HepG2 (cell line): ENCODE measurements around the gene RASSF4. TPM values are rescaled to one million over a fixed set of nuclear protein-coding genes. Genes with fewer than 3 reads are reported as not detected.

ENCODE experiments used
- ARID2 ChIP-seq: sonication (generic); formaldehyde crosslinking; IDR thresholded peaks from 2 replicates; pipeline ENCODE4 v1.8.1; 2022; ENCODE audit warnings: mild to moderate bottlenecking, missing genetic modification reagents, borderline replicate concordance
- ATM ChIP-seq: fragments of 450-650 bp; IDR thresholded peaks from 2 replicates; pipeline ENCODE4 v1.7.1; 2017; ENCODE audit warnings: mild to moderate bottlenecking, borderline replicate concordance
- DR1 ChIP-seq: sonication (generic); formaldehyde crosslinking; IDR thresholded peaks from 2 replicates; pipeline ENCODE4 v1.8.0; 2021; ENCODE audit warnings: mild to moderate bottlenecking, missing genetic modification reagents, inconsistent platforms
- FOXP4 ChIP-seq: sonication (generic); formaldehyde crosslinking; IDR thresholded peaks from 2 replicates; pipeline ENCODE4 v1.4.0; 2020; ENCODE audit warnings: missing genetic modification reagents
- HIVEP1 ChIP-seq: sonication (generic); formaldehyde crosslinking; IDR thresholded peaks from 2 replicates; pipeline ENCODE4 v1.4.0; 2020; ENCODE audit warnings: mild to moderate bottlenecking, missing genetic modification reagents
- ISX ChIP-seq: sonication (generic); formaldehyde crosslinking; conservative IDR thresholded peaks from 2 replicates; pipeline ENCODE4 v1.5.0; 2020; ENCODE audit warnings: missing genetic modification reagents
- MXD1 ChIP-seq: sonication (generic); formaldehyde crosslinking; IDR thresholded peaks from 2 replicates; pipeline ENCODE4 v1.4.0; 2020; ENCODE audit warnings: mild to moderate bottlenecking, missing genetic modification reagents
- NFKBIZ ChIP-seq: IDR thresholded peaks from 2 replicates; pipeline ENCODE4 v1.6.1; 2018; ENCODE audit warnings: missing genetic modification reagents, missing compliant biosample characterization
- NR2F2 ChIP-seq: IDR thresholded peaks from 2 replicates; pipeline ENCODE4 v1.6.1; 2012; ENCODE audit warnings: low read depth, inconsistent platforms, borderline replicate concordance
- RBFOX2 ChIP-seq: fragments of 200-400 bp; formaldehyde crosslinking; IDR thresholded peaks from 2 replicates; pipeline ENCODE4 v1.6.1; 2017; ENCODE audit warnings: low read depth, mild to moderate bottlenecking, low read length
- TRIM24 ChIP-seq: sonication (generic); formaldehyde crosslinking; IDR thresholded peaks from 2 replicates; pipeline ENCODE4 v1.8.0; 2022; ENCODE audit warnings: mild to moderate bottlenecking, missing genetic modification reagents
- YY1 ChIP-seq: IDR thresholded peaks from 2 replicates; pipeline ENCODE4 v1.6.1; 2011; ENCODE audit warnings: low read length, low read depth, moderate library complexity, mild to moderate bottlenecking; ENCODE audit not compliant: insufficient read depth, insufficient replicate concordance
- ZBTB43 ChIP-seq: sonication (generic); formaldehyde crosslinking; conservative IDR thresholded peaks from 2 replicates; pipeline ENCODE4 v1.4.0; 2020; ENCODE audit warnings: missing genetic modification reagents
- ZNF121 ChIP-seq: sonication (generic); formaldehyde crosslinking; IDR thresholded peaks from 2 replicates; pipeline ENCODE4 v1.5.0; 2020; ENCODE audit warnings: mild to moderate bottlenecking, missing genetic modification reagents
- ZNF260 ChIP-seq: sonication (generic); formaldehyde crosslinking; IDR thresholded peaks from 2 replicates; pipeline ENCODE4 v1.4.0; 2020; ENCODE audit warnings: missing genetic modification reagents, low read depth, mild to moderate bottlenecking, borderline replicate concordance
- ZNF33B ChIP-seq: sonication (generic); formaldehyde crosslinking; IDR thresholded peaks from 2 replicates; pipeline ENCODE4 v1.5.1; 2020; ENCODE audit warnings: mild to moderate bottlenecking, missing genetic modification reagents
- ZNF431 ChIP-seq: sonication (generic); formaldehyde crosslinking; IDR thresholded peaks from 2 replicates; pipeline ENCODE4 v1.9.0; 2022; ENCODE audit warnings: missing genetic modification reagents, low read depth, mild to moderate bottlenecking, borderline replicate concordance
- ZNF556 ChIP-seq: sonication (generic); formaldehyde crosslinking; IDR thresholded peaks from 2 replicates; pipeline ENCODE4 v1.4.0; 2020; ENCODE audit warnings: mild to moderate bottlenecking, missing genetic modification reagents, borderline replicate concordance
- ZNF780A ChIP-seq: sonication (generic); formaldehyde crosslinking; IDR thresholded peaks from 2 replicates; pipeline ENCODE4 v1.8.0; 2022; ENCODE audit warnings: mild to moderate bottlenecking, missing genetic modification reagents, moderate library complexity
- ZNF781 ChIP-seq: sonication (generic); formaldehyde crosslinking; IDR thresholded peaks from 2 replicates; pipeline ENCODE4 v1.5.1; 2020; ENCODE audit warnings: borderline replicate concordance, mild to moderate bottlenecking, missing genetic modification reagents; ENCODE audit errors: not compliant biosample characterization
- polyA plus RNA-seq, 8 experiments: library from polyadenylated mRNA; depleted of rRNA in 3 of 8; stranded (reverse) in 7 of 8; unstranded in 1 of 8; fragments of >200 nt; fragmentation: Illumina TruSeq in 4 of 8; extraction: Trizol in 4 of 8; gene quantifications; 2 replicates each; pipeline versions ENCODE4 v1.2.1 to v1.2.3, GENCODE V29; 2011 to 2016; ENCODE audit warnings: low read depth in 4 of 8, missing spikeins in 1 of 8, mixed read lengths in 1 of 8; ENCODE audit not compliant: insufficient read depth in 1 of 8
- total RNA-seq, 5 experiments: library from RNA; depleted of rRNA; stranded (reverse); fragments of >200 nt; fragmentation: Illumina TruSeq; extraction: Trizol; gene quantifications; 2 replicates each; pipeline ENCODE4 v1.2.3, GENCODE V29; 2016; ENCODE audit warnings: low read depth in 1 of 5
- TF ChIP-seq, protein P1 (sequence below): sonication (generic); formaldehyde crosslinking; IDR thresholded peaks from 2 replicates; pipeline ENCODE4 v1.4.0; 2020; ENCODE audit warnings: missing genetic modification reagents, mild to moderate bottlenecking, borderline replicate concordance

RASSF4 gene
- total and polyA plus RNA-seq, 2 of the 13 experiments (the other 11 are each of a cell fraction or from before 2014, with no cell fraction given), result 34.0 to 51.7 TPM

DNA sequence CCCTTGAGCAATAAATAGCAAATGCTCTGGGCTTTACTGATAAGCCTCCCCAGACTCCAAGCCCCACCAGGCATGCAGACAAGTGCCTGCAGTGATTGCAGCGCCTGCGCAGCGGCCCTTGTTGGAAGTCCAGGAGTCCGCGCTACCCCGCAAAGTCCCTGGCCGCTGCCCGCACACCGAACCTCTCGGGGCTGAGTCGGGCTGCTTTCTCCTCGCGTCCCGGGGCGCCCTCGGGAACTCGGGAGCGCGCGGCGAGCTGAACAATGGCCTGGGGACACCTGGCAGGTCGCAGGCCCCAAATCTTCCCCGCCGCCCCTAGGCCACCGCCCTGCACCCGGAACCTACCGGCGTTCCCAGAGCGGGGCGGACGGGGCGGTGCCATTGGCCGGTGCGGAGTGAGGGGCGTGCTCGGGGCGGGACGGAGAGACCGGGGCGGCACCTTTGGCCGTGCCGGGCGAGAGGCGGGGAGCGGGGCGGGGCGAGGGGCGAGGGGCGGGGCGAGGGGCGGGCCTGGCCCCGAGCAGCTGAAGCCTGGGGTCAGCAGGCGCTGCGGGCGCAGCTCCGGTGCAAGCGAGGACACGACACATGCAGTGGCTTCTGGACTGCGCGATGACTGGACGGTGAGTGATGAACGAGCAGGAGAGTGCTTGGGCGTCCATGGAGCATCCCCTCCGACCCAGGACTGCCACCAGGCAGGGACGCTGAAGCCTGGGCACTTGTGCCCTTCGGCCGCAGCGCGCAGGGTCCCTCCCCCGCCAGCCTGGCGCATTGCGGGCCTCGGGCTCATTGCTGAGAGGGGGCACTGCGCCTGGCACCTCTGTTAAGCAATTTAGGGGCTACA lies at the start of gene RASSF4 (continued):
- no peak for TF ChIP-seq ATM
- peak; percentile 62 for TF ChIP-seq DR1 (CRISPR knock-in tag)
- TF ChIP-seq ZNF431, result no peak
- TF ChIP-seq ARID2 (CRISPR knock-in tag), result 0 out of 2 replicates have a peak, but pooled peaks have one; percentile 55
- peak; percentile 40; the same call in 1 of the 2 replicates for TF ChIP-seq ZBTB43 (CRISPR knock-in tag)
- no peak for TF ChIP-seq NR2F2
- TF ChIP-seq, protein P1, sequence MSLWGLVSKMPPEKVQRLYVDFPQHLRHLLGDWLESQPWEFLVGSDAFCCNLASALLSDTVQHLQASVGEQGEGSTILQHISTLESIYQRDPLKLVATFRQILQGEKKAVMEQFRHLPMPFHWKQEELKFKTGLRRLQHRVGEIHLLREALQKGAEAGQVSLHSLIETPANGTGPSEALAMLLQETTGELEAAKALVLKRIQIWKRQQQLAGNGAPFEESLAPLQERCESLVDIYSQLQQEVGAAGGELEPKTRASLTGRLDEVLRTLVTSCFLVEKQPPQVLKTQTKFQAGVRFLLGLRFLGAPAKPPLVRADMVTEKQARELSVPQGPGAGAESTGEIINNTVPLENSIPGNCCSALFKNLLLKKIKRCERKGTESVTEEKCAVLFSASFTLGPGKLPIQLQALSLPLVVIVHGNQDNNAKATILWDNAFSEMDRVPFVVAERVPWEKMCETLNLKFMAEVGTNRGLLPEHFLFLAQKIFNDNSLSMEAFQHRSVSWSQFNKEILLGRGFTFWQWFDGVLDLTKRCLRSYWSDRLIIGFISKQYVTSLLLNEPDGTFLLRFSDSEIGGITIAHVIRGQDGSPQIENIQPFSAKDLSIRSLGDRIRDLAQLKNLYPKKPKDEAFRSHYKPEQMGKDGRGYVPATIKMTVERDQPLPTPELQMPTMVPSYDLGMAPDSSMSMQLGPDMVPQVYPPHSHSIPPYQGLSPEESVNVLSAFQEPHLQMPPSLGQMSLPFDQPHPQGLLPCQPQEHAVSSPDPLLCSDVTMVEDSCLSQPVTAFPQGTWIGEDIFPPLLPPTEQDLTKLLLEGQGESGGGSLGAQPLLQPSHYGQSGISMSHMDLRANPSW, result 0 out of 2 replicates have a peak, but pooled peaks have one; percentile 36
- no peak; the same call in 1 of the 2 replicates for TF ChIP-seq FOXP4 (CRISPR knock-in tag)
- TF ChIP-seq ZNF556 (CRISPR knock-in tag), result no peak
- TF ChIP-seq ZNF33B (CRISPR knock-in tag), result no peak
- TF ChIP-seq ZNF781 (CRISPR knock-in tag), result no peak
- no peak; the same call in none of the 2 replicates for TF ChIP-seq MXD1 (CRISPR knock-in tag)
- TF ChIP-seq NFKBIZ (CRISPR knock-in tag), result 0 out of 2 replicates have a peak, but pooled peaks have one; percentile 42
- no peak for TF ChIP-seq ZNF121
- no peak for TF ChIP-seq ISX (CRISPR knock-in tag)
- peak; percentile 52; the same call in 1 of the 2 replicates for TF ChIP-seq HIVEP1 (CRISPR knock-in tag)
- peak; percentile 97 for TF ChIP-seq RBFOX2
- no peak for TF ChIP-seq ZNF260 (CRISPR knock-in tag)
- TF ChIP-seq YY1, result no peak
- no peak for TF ChIP-seq ZNF780A (CRISPR knock-in tag)
- TF ChIP-seq TRIM24 (CRISPR knock-in tag), result no peak
